Measurements from ENCODE around the gene APRT. TPM values are rescaled to one million over a fixed set of nuclear protein-coding genes. Genes with fewer than 3 reads are reported as not detected.
A peak's percentile ranks its signal among the peaks of the same experiment; 100 is the strongest.

Gene APRT
- total RNA-seq, 4 donors from 2014 or later = 186 to 314 (median 250) TPM

DNA sequence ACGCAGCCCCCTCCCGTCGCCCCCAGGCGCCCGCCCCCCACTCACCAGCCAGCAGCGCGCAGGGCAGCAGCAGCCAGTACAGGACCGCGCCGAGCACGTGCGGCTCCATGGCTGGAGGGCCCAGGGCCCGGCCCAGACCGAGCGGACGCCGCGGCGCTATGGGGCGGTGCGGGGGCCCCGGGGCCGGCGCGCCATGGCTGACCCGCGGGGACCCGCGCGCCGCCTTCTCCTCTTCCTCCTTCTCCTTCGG is 26.9 kb downstream of the APRT start:
- Histone ChIP-seq H3K27me3 (peaks cover 0 to 4% (median 0%) of the 10 kb centered on the region in 4 donors), H3K4me1 (peaks cover 41 to 51% (median 46%) of the 10 kb centered on the region in 3 donors), H3K4me3 (peak overlapping the region; percentile 66 to 90 (median 88)), H3K36me3 (no peaks in the 10 kb centered on the region), H3K27ac (peak overlapping the region; percentile 93 to 98 (median 94)), H3K9me3 (no peaks in the 10 kb centered on the region)
- TF ChIP-seq POLR2A (IDR thresholded peaks at IDR 0.05) (no peak), CTCF (IDR thresholded peaks at IDR 0.05) (no peak)
- intact Hi-C loops (cut with DNase I) = loop anchor here (2.0 kb wide), 1 partner anchor 48 kb away; no protein-coding TSS in a partner anchor
- no CpG with 5 or more reads among the region's 32 CpGs for WGBS, 2 donors
- no peak for DNase-seq

DNA sequence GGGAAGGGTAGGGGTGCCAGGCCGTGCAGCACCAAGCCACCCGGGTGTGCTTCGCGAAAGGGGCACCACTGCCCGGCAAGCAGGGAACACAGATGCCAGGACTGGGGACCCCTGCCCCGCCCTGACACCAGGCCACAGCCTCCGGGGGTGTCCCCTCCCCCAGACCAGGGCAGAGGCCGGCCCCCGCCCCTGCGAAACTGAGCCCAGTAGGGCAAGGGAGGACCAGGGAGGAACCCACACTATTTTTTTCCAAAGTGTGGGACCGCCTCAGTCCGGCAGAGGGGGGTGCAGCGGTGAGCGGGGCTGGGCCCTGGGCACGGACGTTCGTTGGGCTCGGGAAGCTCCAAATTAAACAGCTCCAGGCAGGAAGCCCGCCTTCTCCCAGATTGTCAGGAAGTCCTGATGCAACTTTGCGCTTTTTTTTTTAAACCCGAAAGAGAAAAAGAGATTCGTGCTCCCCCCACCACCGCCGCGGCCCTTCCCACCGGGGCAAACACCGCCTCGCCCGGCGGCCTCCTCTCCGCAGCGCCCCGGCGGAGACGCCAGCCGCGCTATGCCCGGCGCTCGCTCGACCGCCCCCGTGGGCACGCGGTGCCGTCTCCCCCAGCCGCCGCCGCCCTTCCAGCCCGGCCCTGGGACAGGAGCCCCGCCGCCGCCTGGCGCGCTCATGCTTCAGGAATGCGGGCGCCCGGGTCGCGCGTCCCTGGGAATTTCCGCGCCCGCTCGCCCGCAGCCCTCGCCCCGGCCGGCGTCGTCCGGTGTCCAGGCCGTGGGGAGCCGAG is 27.5 kb downstream of the APRT start:
- intact Hi-C loops (cut with DNase I) = loop anchor here (2.0 kb wide), 1 partner anchor 47 kb away; no protein-coding TSS in a partner anchor

DNA sequence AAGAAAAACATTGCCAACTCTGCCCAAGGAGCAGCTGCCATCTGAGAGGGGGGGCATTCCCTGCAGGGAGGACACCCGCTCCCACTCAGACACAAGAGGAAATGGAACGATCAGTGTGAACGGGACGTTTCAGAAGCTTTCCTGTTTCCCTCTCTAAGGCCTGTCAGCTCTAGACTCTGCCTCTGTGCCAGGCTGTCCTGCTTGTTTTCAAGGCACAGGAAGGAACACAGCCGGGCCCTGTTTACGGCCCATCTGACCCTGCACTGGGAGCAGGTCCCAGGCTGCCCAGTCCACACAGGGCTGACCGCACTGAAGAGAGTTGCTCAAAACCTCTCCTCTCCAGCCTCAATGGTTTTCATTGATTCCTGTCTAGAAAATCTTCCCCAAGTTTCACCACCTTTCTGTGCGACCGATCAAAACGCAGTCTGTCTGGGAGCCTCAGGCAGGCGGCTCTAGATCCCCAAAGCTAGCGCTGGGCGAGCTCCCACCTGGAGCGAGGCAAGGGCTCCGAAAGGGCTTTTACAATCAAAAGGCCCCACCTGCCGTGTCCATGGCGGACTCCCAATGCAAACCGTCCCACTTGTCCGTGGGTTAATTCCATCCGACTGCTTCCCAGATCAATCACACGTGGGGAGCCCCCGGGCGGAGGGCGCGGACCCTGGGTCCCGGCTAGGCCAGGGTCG is 28.2 kb downstream of the APRT start:
- WGBS, 2 donors = 4 to 8% methylated on average over 5 to 11 of the region's 27 CpGs
- intact Hi-C loops (cut with DNase I) = loop anchor here (2.0 kb wide), 1 partner anchor 47 kb away; no protein-coding TSS in a partner anchor
- peak overlapping the region; percentile 93 to 98 (median 94) for H3K27ac ChIP-seq
- no peaks in the 10 kb centered on the region for H3K36me3 ChIP-seq
- H3K4me1 ChIP-seq = peaks cover 49 to 64% (median 55%) of the 10 kb centered on the region in 3 donors
- TF ChIP-seq POLR2A (IDR thresholded peaks at IDR 0.05) (peak in 1 of 4 donors; percentile 11), CTCF (IDR thresholded peaks at IDR 0.05) (no peak)
- no peaks in the 10 kb centered on the region for H3K27me3 ChIP-seq
- peak overlapping the region; percentile 66 to 90 (median 88) for H3K4me3 ChIP-seq
- DNase-seq = no peak
- H3K9me3 ChIP-seq = no peaks in the 10 kb centered on the region

More for the DNA sequence above, 27.5 kb downstream of the APRT start:
- TF ChIP-seq CTCF (IDR thresholded peaks at IDR 0.05) = peak in 5 of 6 experiments; percentile 43 to 56 (median 52)
- TF ChIP-seq POLR2A (IDR thresholded peaks at IDR 0.05) = no peak
- no peaks in the 10 kb centered on the region for H3K36me3 ChIP-seq
- H3K4me1 ChIP-seq = peaks cover 47 to 57% (median 51%) of the 10 kb centered on the region in 3 donors
- no peaks in the 10 kb centered on the region for H3K9me3 ChIP-seq
- peak overlapping the region; percentile 66 to 90 (median 88) for H3K4me3 ChIP-seq
- WGBS, 2 donors = 0% methylated on average over 5 to 18 of the region's 74 CpGs
- H3K27ac ChIP-seq = peak overlapping the region; percentile 93 to 98 (median 94)
- no peak for DNase-seq
- no peaks in the 10 kb centered on the region for H3K27me3 ChIP-seq

DNA sequence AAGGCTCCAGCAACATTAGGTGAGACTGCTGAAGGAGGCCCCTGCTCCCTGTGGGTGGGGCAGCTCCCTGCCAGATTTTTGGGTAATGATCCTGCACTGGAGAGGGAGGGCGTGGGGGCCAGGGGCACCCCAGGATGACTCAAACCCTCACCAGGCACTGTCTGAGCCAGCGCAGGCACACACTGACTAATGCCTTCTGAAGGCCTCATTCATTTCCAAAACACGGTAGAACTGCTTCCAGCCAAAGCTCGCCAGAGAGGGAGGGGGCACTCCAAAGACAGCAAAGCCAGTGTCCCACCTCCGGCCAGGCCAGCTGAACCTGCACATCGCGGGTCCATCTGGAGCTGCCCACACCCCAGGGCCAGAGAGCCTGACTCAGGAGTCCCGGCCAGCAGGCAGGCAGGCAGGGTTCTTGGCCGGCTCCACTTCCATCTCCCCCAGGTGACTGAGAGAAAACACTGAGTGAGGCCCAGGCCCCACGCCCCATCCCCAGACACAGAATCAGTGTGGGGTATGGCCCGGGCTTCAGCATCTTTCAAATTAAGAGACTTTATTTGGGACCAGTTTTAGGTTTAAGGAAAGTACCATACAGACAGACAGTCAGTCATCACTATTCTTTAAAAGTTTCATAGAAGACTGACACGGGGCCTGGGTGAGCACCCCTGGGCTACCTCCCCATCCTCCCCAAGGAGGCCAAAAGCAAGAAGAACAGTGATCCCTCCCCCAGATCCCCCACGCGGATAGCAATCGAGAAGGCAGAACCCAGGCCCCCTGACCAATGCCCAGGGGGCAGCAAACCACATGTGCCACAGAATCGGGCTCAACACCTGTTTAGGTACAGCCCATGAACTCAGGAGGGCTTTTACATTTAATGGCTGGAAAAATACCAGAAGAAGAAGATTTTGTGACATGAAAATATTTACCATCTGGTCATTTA is 29.0 kb downstream of the APRT start:
- Histone ChIP-seq H3K9me3 (no peaks in the 10 kb centered on the region), H3K36me3 (peaks cover 0 to 5% (median 0%) of the 10 kb centered on the region in 3 donors), H3K4me3 (peak overlapping the region; percentile 66 to 90 (median 88)), H3K27me3 (no peaks in the 10 kb centered on the region), H3K27ac (peak overlapping the region; percentile 93 to 98 (median 94)), H3K4me1 (peaks cover 49 to 72% (median 58%) of the 10 kb centered on the region in 3 donors)
- intact Hi-C loops (cut with DNase I) = no loop called here
- 8 to 14% methylated on average over 1 to 6 of the region's 16 CpGs for WGBS, 2 donors
- TF ChIP-seq POLR2A (IDR thresholded peaks at IDR 0.05) (peak in 1 of 4 donors; percentile 14), CTCF (IDR thresholded peaks at IDR 0.05) (no peak)
- no peak for DNase-seq
